LoVo (cell line): ENCODE data around the gene EXOC3L1.

Source experiments
- DNase-seq: peaks from one replicate; pipeline ENCODE4 v3.0.0-alpha.2; 2016; ENCODE audit warnings: low spot score

The EXOC3L1 gene

GRCh38 chr16:67215706-67216105 is 25.8 kb upstream of the EXOC3L1 start:
- DNase-seq, result no peak

DNA sequence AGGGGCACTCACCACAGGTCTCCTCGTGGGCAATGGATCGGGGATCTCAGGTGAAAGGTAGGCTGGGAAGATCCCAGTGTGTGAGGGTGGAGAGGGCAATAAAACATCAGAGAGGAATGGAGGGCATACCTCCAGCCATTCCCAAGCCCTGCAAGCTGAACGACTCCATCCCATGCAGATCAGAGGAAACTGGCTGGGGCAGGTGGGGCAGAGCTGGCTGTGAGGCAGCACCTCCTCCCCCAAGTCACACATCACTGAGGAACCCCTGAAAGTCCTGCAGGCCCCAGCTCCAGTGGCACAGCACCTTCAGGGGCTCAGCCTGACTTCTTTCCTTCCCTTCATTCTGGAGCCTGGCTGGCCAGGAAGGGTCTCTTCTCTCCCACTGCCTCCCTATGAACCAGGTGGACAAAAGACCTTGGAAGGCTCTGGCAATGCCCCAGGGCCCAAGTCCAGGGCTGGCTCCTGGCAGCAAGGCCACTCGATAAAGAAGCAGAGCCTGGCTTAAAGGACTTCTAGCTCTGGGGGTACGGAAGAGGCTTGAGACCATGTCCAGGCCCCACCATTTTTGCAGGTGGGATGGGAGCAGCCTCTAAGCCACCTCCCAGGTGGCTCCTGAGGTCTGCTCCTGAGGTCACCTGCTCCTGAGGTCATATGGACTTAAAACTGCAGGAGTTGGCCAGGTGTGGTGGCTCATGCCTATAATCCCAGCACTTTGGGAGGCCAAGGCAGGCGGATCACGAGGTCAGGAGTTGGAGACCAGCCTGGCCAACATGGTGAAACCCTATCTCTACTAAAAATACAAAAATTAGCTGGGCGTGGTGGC is 23.5 kb upstream of the EXOC3L1 start:
- DNase-seq, result no peak

DNA sequence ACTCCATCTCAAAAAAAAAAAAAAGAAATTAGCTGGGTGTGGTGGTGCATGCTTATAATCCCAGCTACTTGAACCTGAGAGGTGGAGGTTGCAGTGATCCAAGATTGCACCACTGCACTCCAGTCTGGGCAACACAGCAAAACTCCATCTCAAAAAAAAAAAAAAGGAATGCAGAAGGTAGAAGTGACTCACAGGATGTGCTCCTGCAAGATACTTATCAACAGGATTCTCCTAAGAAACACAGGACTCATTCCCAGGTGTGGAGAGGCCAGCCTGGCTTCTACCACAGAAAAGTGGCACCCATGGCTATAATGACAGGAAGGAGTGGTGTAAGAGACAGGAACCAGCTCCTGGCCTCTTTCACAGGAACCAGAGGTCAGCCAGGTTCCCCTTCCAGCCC is 22.8 kb upstream of the EXOC3L1 start:
- DNase-seq, result no peak

GRCh38 chr16:67211674-67212073 is 21.7 kb upstream of the EXOC3L1 start:
- DNase-seq, result no peak

- DNase-seq, result no peak
Measured at GRCh38 chr16:67210069-67210937, 20.4 kb upstream of the EXOC3L1 start.

- DNase-seq, result no peak
Measured at GRCh38 chr16:67209565-67209964, 19.6 kb upstream of the EXOC3L1 start.

GRCh38 chr16:67208154-67208896 is 18.4 kb upstream of the EXOC3L1 start:
- no peak for DNase-seq

GRCh38 chr16:67207249-67208091 is 17.5 kb upstream of the EXOC3L1 start:
- DNase-seq, result peak; percentile 7

GRCh38 chr16:67206838-67207248 is 16.9 kb upstream of the EXOC3L1 start:
- no peak for DNase-seq

DNA sequence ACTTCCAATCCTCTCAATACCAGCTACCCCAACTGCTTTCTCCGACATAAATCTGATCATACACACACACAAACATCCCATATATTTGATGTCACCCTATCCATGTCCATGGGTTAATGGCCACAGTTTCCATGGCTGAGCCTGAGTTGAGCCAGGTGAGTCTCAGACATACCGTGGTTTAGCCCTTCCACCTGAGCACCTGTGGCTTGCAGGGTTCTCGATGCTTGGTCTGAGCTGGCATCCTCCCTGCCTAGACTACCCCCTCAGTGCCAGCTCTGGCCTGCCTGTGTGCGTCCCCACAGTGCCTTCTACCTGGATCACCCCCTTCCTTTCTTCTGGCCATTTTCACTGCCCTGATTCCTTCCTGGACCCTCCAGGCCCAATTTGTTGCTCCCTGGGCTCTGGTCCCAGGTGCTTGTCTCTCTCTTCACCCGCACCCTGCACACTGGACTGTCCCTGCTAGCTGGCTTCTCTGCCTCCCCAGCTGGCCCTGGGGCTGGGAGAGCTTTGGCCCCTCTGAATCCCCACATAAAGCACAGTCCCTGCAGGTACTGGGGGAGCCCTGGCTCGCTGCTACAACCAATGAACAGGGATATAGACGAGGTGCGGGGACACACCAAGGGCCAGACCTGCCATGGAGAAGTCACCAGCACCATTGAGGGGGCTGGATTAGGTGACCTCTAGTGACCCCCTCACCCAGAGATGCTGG is 16.3 kb upstream of the EXOC3L1 start:
- DNase-seq, result no peak

DNA sequence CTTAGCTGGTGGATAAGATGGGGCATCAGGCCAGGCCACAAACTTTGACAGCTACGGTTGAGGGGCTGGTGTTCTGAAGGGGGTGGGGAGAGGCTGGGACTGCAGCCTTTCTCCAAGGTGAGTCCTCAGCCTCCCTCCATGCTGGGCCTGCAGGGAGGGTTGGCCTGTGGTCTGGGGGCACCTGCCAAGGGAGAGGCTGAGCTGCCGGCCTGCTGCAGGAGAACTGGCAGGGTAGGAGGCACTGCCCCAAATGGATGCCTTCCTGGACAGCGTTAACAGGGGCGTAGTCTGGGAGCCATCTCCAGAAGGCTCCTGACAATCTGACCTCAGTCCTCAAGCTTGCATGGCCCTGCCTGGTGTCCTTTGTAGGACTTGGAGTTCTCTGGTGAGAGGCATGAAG is 14.1 kb upstream of the EXOC3L1 start:
- no peak for DNase-seq

DNA sequence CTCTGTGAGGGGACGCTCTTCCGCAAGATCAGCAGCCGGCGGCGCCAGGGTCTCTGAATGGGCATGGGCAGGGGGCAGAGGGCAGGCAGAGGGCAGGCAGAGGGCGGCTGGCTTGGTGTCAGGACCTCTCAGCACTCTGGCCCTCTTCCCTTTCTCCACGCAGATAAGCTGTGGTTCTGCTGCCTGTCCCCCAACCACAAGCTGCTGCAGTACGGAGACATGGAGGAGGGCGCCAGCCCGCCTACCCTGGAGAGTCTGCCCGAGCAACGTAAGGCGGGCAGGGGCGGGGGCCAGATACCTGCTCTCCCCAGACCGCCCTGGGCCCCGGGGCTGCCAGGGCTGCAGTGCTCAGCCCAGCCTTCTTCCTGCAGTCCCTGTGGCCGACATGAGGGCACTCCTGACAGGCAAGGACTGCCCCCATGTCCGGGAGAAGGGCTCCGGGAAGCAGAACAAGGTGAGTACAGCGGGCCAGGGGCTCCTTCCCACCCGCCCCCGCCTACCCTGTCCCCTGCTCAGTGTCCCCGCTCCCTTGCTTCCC is 13.1 kb upstream of the EXOC3L1 start:
- no peak for DNase-seq

DNA sequence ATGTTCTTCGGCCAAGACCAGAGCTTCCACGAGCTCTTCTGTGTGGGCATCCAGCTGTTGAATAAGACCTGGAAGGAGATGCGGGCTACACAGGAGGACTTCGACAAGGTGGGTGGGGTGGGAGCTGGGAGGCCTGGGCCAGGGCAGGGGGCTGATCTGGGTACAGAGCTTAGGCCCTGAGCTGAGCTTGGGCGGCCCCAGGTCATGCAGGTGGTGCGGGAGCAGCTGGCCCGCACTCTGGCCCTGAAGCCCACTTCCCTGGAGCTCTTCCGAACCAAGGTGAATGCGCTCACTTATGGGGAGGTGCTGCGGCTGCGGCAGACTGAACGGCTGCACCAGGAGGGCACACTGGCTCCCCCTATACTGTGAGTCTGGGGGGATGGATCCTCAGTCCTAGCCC is 12.5 kb upstream of the EXOC3L1 start:
- DNase-seq, result no peak

GRCh38 chr16:67201411-67202345 is 11.7 kb upstream of the EXOC3L1 start:
- no peak for DNase-seq

DNA sequence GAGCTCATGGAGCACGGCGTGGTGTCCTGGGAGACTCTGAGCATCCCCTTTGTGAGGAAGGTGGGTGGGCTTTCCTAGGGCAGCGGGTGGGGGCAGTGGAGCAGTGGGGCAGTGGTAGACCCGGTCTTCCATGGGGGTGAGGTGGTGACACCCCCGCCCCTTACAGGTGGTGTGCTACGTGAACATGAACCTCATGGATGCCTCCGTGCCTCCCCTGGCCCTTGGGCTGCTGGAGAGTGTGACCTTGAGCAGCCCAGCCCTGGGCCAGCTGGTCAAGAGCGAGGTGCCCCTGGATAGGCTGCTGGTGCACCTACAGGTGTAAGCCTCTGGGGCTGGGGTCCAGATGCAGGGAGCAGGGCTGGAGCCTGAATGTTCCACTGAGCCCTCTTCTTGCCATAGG is 10.6 kb upstream of the EXOC3L1 start:
- no peak for DNase-seq

DNA sequence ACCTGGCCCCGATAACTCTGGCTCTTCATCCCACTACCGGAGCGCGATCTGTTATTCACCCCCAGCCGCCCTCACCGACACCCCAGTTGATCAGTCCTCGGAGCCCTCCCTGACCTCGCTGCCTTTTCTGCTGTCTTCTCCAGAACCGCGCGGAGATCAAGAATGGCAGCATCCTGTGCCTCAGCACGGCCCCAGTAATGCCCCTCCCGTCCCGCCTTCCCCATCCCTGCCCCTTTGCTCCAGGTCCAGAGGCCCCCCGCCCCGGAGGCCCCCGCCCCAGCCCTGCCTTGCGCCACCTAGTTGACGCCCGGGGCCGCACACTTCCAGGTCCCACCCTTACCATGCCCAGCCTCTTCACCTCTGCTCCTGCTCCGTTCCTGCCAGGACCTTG is 9.9 kb upstream of the EXOC3L1 start:
- DNase-seq, result no peak

- DNase-seq, result peak; percentile 71
Measured at GRCh38 chr16:67199011-67199807, 9.3 kb upstream of the EXOC3L1 start, which contains the start of gene ELMO3. ELMO3 (plus strand) TSS chr16:67199131; CDS start chr16:67199327, 196 bp downstream.

DNA sequence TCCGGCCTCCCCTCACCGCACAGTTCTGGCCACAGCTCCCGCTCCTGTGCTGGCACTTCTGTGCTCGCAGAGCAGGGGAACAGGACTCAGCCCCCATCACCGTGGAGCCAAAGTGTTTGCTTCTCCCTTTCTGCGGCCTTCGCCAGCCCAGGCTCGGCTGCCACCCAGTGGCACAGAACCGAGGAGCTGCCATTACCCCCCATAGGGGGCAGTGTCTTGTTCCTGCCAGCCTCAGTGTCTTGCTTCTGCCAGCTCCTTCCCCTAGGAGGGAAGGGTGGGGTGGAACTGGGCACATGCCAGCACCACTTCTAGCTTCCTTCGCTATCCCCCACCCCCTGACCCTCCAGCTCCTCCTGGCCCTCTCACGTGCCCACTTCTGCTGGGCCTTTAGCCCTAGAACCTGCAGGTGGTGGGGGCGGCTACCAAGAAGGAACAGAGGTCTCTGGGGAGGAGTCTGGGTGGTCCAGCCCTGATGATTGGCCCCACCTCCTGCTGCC is 8.3 kb upstream of the EXOC3L1 start:
- DNase-seq, result peak; percentile 50
